Measurements from ENCODE around the gene TAS2R31.
"Not testable (repeated sequence)": the region's sequence is repeated elsewhere in the genome, so short reads cannot be mapped to it uniquely, and the experiment has no call there.

TAS2R31 gene, protein sequence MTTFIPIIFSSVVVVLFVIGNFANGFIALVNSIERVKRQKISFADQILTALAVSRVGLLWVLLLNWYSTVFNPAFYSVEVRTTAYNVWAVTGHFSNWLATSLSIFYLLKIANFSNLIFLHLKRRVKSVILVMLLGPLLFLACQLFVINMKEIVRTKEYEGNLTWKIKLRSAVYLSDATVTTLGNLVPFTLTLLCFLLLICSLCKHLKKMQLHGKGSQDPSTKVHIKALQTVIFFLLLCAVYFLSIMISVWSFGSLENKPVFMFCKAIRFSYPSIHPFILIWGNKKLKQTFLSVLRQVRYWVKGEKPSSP

GRCh38 chr12:11031307-11031706 lies at the start of gene TAS2R31:
TAS2R31 (minus strand) TSS chr12:11031407; CDS start chr12:11031335, 72 bp downstream.
- DNase-seq = no peak

- DNase-seq = no peak
Observed at GRCh38 chr12:11078246-11078645, 47.0 kb upstream of the TAS2R31 start.

DNA sequence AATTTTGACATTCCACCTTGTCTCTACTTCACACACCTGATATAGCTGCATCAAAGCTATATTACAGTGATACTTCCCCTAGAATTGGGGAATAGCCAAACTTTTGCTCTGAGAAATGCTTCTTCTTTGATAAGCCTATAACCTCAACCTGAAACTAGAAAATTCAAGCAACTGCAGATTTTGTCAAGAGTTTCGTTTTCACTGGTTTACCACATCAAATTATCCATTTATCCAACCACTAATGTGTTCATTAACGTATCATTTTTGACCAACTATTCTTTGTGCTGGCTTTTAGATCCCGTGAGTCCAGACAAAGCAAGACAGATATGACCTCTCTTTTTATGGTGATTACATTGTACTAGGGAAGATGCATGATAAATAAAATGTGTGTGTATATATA lies 44.4 kb upstream of the TAS2R31 start:
- no peak for DNase-seq

DNA sequence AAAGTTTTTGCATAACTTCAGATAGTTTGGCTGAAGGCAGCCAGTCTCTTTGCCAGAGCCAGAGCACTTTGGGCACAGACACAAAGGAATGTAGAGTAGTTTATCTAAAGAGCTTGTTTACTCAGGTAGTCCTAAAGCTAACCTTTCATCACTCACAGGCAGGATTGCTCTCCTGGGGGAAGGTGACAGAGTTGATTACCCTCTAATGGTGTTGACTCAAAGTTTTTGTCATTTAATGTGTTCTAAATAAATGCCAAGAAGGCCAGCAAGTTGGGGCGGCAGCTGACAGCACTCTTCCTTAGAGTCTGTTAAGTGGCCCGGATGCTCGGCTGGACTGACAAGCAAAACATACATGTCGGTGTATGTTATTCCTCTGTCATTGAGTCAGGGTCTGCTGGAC lies 40.2 kb upstream of the TAS2R31 start:
- DNase-seq = no peak

DNA sequence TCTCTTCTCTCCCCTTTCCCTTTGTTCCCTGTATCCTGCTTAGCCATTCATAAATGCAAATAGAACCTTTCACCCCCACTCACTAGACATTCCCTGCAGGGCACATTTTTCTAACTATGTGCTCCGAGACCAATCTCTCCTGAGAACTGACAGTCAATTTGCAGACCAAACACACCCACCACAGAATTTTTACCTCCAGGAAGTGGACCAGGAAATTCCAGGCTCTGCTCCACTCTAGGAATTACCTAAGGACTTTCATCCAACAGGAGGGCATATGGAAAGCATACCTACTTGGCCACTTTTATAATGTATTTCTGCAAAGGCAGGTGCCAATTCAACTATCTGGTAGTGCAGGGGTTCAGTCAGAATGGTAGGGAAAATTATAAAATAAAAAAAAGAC lies 39.8 kb upstream of the TAS2R31 start:
- DNase-seq = no peak

DNA sequence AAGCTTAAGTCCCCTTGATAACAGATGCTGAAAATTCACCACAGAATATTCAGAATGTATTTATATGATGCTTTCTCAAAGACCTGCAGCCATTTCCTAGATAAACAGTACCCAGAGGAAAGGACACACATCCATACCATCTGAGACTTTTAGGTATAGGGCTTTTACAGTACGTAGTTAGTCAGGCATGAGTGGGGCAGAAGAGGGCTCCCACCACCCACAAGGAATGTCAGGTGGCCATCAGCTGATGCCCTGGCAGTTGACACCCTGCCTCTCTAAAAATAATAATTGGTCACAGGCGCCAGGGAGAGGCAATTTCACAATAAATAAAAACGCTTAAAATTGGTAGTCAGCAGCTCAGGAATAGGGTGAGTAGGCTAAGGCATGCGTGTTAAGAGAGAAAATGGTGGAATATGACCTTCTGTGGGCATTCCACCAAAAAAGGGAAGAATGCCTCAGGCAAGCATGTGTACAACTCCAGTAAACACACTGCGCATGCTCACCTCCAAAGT lies 38.7 kb upstream of the TAS2R31 start:
- no peak for DNase-seq

DNA sequence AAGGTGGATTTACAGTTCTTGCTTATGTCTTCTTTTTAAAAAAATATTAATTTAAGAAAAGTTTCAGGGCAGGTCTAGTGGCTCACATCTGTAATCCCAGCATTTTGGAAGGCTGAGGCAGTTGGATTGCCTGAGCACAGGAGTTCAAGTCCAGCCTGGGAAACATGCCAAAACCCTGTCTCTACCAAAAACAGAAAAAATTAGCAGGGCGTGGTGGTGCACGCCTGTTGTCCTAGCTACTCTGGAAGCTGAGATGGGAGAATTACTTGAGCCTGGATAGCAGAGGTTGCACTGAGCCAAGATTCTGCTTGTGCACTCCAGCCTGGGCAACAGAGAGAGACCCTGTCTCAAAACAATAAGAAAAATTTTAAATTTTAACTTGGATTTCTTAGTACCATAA lies 36.3 kb upstream of the TAS2R31 start:
- no peak for DNase-seq

DNA sequence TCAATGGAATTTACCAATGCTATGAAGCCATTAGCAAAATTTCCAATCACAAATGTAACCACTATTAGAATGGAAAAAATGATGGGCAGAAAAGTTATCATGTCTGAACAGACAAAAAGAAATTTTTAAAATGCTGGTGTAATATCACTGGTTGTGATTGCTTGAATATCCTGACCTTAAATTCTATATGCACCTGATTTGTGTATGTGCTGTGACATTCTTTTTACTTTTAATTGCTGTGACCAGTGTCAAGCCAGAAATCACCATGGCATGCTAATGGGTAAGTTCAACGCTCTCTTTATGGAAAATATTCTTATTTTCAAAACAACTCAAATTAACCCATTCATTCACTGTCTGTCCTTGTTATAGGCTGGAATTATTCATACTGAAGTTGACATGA lies 31.0 kb upstream of the TAS2R31 start, which contains the start of gene TAS2R46:
TSS of gene TAS2R46 (minus strand) at position 101 of the 400 bp plus-strand sequence. CDS start at position 101, 0 bp downstream.
- DNase-seq = not testable (repeated sequence)

- no peak for DNase-seq
Observed at GRCh38 chr12:11059784-11060183, 28.6 kb upstream of the TAS2R31 start.

GRCh38 chr12:11059041-11059440 lies 27.8 kb upstream of the TAS2R31 start:
- no peak for DNase-seq

DNA sequence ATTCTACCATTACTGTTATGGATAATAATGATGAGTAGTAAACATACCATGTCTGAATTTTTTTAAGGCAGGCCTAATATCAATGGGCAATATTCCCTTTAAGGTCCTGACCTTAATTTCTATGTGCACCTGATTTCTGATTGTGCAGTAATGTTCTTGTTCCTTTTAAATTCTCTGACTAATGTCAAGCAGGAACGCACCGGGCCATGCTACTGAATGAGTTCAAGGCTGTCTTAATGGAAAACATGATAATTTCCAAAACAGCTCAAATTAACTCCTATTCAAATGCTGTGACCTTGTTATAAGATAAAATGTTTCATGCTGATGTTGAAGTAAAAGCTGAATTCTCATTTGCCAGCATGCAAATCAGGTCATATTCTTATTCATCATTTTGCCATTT lies 24.1 kb upstream of the TAS2R31 start:
- DNase-seq = no peak

DNA sequence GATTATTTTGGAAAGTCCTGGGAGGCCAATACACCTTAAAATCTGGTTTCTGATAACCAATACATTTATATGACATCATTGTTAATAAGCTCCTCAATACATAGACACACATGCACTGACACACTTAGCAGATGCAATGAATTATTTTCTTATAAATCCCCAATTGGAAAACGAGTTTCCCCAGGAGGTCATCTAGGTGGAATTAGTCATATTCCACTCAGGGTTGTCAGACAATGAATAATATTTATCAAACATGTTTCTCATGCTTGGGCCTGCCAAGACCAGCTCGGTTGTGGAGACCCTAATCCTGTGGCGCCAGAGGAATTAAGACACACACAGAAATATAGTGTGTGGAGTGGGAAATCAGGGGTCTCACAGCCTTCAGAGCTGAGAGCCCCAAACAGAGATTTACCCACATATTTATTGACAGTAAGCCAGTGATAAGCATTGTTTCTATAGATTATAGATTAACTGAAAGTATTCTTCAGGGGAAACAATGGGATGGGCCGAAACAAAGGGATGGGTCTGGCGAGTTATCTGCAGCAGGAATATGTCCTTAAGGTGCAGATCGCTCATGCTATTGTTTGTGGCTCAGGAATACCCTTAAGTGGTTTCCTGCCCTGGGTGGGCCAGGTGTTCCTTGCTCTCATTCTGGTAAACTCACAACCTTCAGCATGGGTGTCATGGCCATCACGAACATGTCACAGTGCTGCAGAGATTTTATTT lies 18.8 kb upstream of the TAS2R31 start:
- DNase-seq = not testable (repeated sequence)

- not testable (repeated sequence) for DNase-seq
Observed at GRCh38 chr12:11041366-11041765, 10.2 kb upstream of the TAS2R31 start.

- no peak for DNase-seq
Observed at GRCh38 chr12:11040162-11040561, 9.0 kb upstream of the TAS2R31 start.

- DNase-seq = no peak
Observed at GRCh38 chr12:11039171-11039570, 8.0 kb upstream of the TAS2R31 start.

DNA sequence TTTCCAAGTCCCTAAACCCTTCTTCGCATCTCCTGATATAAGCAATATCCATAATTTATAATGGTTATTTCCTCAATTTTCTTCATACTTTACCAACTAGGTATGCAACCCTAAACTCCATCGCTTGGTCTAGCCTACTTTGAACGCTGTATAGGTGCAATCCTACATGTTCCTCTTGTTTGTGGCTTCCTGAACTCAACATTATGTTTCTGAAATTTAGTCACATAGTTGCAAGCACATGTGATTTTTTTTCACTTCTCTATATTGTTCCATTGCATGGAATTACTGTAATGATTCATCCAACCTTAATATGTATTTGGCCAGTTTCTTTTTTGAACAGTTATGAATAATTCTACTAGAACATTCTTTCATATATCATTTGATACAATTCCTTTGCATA lies 2.8 kb upstream of the TAS2R31 start:
- not testable (repeated sequence) for DNase-seq

GRCh38 chr12:11026118-11026517 lies 5.1 kb downstream of the TAS2R31 start:
- DNase-seq = no peak

GRCh38 chr12:11023387-11023786 lies 7.8 kb downstream of the TAS2R31 start:
- DNase-seq = no peak

GRCh38 chr12:11022520-11022919 lies 8.7 kb downstream of the TAS2R31 start, which contains the start of gene TAS2R19:
TAS2R19 (minus strand) TSS chr12:11022620; CDS start chr12:11022571, 49 bp downstream.
- DNase-seq = no peak

DNA sequence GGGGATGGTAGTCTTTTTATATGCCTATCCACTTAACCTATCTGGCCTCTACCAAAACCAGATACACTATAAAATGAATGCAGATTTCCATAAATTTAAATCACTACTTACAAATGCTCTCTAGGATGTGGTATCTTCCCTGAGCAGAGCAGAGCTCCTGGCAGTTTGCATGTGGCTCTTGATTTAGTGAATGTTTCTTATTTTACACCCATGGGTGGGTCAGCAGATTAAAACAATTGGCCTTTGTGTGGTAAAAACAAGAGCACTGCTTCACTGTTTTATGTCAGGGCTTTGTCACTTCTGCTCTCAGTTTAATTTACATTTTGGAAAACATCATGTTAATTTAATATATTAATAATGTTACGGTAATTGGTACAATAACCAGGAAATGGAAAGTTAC lies 14.3 kb downstream of the TAS2R31 start:
- DNase-seq = no peak

DNA sequence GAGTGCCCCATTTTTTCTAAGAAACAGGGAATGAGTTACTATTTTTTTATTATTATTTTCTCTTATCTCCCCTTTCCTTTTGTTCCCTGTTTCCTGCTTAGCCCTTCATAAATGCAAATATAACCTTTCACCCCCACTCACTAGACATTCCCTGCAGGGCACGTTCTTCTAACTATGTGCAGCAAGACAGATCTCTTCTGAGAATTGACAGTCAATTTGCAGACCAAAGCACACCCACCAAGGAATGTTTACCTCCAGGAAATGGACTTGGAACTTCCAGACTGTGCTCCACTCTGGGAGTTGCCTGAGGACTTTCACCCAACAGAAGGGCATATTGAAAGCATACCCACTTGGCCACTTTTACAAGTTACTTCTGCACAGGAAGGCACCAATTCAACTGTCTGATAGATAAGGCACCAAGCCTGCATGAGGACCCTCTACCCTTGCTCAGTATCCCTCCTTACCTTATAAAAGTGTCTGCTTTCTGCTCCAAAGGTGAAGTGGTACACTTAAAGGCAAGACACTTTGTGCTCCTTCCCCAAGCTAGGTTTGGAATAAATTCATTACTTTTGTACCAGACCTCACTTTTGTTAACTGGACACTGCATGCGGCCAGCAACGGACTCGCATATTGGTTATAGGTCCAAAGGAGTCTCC lies 15.3 kb downstream of the TAS2R31 start:
- no peak for DNase-seq

DNA sequence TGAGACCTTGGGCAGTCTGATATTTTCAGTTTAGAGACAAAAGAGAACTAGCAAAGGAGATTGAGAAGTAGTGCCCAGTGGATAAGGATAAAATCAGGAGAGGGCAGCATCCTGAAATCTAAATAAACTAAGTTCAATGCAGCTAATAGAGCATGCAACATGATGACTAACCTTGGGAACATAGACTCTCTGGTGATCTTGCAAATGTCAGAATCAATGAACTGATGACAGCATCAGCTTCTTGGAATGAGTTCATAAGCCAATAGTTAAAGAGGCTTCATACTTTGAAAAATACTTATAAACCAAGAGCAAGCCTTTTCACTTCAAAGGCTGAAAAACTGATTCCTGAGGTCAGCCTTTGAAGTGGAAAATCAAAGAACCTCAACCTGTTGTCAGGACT lies 17.0 kb downstream of the TAS2R31 start:
- DNase-seq = no peak

GRCh38 chr12:11007608-11008007 lies 23.6 kb downstream of the TAS2R31 start:
- no peak for DNase-seq

Measured in activated CD8-positive, alpha-beta memory T cell treated with anti-CD3 and anti-CD28 coated beads, Interleukin-2, amount 50 U/mL, for 4 hours (primary cell).